T47D (cell line): ENCODE measurements around the gene MYH7B.

Experiments used
- DNase-seq, 2 experiments: peaks; one replicate each; pipeline versions ENCODE4 v3.0.0 to v3.0.0-alpha.2; 2011 to 2012; ENCODE audit warnings: low read depth in 1 of 2, low spot score in 1 of 2
- JUND ChIP-seq: IDR thresholded peaks from 2 replicates; pipeline ENCODE4 v1.6.1; 2012; ENCODE audit warnings: low read depth
- in situ Hi-C: cut with HindIII; loops from 2 replicates; pipeline ENCODE4 v1.10.0; 2016; ENCODE audit warnings: low sequenced_read_pairs, low pct_unique_long_range_greater_than_20kb

MYH7B gene

GRCh38 chr20:34926581-34926980, 29.1 kb upstream of the MYH7B start:
- no peak for DNase-seq
- in situ Hi-C loops, result no loop called here
- no peak for TF ChIP-seq JUND

- TF ChIP-seq JUND, result no peak
- DNase-seq, result peak in 1 of 2 experiments; percentile 21
- in situ Hi-C loops, result no loop called here
Measured at GRCh38 chr20:34927736-34928135, 27.9 kb upstream of the MYH7B start.

DNA sequence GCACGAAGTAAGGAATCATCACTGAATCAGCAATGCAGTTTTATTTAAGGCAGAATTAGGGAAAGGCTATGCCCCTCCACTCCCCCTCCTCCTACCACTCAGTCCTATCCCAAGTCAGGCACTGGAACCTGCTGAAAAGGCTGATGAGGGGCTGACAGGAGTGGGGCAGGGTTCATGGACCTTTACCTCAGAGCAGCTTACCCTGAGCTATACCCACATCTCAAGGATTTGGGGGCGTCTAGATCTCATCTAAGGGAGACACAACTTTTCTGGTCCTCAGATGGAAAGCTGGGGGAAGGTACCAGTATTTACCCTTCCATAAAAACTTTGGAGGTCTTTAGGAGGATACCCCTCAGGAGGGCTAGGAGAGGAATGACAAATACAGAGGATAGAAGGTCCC, 27.3 kb upstream of the MYH7B start:
- no peak for TF ChIP-seq JUND
- DNase-seq, result no peak
- in situ Hi-C loops, result no loop called here

GRCh38 chr20:34931771-34932170, 23.9 kb upstream of the MYH7B start:
- TF ChIP-seq JUND, result no peak
- in situ Hi-C loops, result no loop called here
- no peak for DNase-seq

GRCh38 chr20:34938466-34939163, 17.1 kb upstream of the MYH7B start:
- in situ Hi-C loops, result no loop called here
- DNase-seq, result peak in 1 of 2 experiments; percentile 36
- no peak for TF ChIP-seq JUND

GRCh38 chr20:34940081-34940481, 15.6 kb upstream of the MYH7B start:
- no peak for DNase-seq
- in situ Hi-C loops, result no loop called here
- no peak for TF ChIP-seq JUND

DNA sequence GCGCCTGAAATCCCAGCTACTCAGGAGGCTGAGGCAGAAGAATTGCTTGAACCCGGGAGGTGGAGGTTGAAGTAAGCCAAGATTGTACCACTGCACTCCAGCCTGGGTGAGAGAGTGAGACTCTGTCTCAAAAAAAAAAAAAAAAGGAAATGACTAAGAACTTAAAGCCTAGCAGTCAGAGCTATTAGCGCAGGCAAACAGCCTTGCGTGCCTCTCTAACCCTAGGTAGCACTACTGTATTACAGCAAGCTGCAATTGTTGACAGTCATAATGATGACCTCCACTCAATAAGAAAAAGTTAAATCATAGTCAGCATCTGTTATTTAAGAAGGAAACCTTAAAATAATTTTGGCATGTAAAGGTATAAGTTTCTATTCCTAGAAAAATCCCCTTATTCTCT, 14.4 kb upstream of the MYH7B start:
- no peak for DNase-seq
- in situ Hi-C loops, result no loop called here
- TF ChIP-seq JUND, result no peak

- TF ChIP-seq JUND, result no peak
- in situ Hi-C loops, result no loop called here
- DNase-seq, result no peak
Measured at GRCh38 chr20:34942301-34942700, 13.4 kb upstream of the MYH7B start.

- no peak for TF ChIP-seq JUND
- in situ Hi-C loops, result no loop called here
- no peak for DNase-seq
Measured at GRCh38 chr20:34943808-34944567, 11.7 kb upstream of the MYH7B start.

GRCh38 chr20:34945315-34946077, 10.2 kb upstream of the MYH7B start:
- no peak for TF ChIP-seq JUND
- DNase-seq, result peak in 1 of 2 experiments; percentile 20
- in situ Hi-C loops, result no loop called here

- no peak for DNase-seq
- no peak for TF ChIP-seq JUND
- in situ Hi-C loops, result no loop called here
Measured at GRCh38 chr20:34946661-34947060, 9.0 kb upstream of the MYH7B start.

DNA sequence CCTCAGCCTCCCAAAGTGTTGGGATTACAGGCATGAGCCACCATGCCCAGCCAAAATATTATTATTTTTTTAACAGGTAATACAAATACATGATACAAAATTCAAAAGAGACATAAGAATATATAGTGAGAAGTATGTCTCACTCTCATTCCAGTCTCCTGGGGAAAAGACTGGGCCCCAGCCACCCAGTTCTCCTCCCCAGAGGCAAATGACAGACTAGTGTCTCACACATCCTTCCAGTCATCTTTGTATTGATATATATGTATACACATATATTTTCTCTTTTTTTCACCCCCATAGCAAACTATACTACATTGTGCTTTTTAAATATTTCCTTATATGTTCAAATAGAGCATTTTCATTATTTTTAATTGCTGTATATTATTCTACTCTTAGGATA, 8.3 kb upstream of the MYH7B start:
- in situ Hi-C loops, result no loop called here

DNA sequence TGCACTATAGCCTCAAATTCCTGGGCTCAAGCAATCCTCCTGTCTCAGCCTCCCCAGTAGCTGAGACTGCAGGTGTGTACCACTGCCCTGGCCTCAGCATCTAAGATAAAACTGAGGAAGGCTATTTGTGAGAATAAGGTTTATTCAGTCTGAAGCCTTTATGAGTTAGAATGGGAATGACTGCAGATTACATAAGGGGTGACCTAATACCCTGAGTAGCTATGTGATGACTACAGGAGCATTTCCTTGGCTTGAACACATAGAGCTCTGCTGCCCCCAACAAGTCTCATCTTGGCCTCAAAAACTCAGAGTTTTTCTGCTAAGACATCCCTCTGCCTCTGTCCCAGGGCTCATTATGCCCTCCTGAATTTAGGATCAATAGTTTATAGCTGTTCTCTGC, 7.6 kb upstream of the MYH7B start:
- in situ Hi-C loops, result no loop called here
- no peak for DNase-seq
- no peak for TF ChIP-seq JUND

More for the DNA sequence above, 8.3 kb upstream of the MYH7B start:
- no peak for TF ChIP-seq JUND
- no peak for DNase-seq
